ENCODE measurements around the gene REEP2. TPM values are rescaled to one million over a fixed set of nuclear protein-coding genes. Genes with fewer than 3 reads are reported as not detected.

Gene REEP2
- total and polyA plus RNA-seq, 2 donors = 1.6 to 4.8 TPM

DNA sequence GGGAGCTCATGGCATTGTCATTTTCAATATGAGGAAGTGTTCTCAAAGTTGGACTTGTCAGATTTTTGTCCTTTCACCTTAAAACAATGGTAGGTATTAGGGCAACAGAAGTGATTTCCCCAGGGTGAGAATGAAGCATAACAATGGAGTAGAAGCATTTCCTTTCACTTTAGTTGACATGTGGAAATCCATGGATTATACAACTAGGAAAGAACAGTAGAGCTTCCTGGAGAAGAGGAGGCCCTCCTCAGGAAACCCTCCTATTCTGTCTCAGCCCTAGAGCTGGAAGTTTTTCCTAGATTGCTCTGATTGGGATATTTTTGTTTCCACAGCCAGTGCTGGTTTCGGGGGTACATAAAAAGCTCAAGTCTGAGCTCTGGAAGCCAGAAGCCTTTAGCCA is 13.8 kb upstream of the REEP2 start:
- 97% methylated on average over 1 of the region's 1 CpG for whole genome bisulfite sequencing
- no peak overlapping the region for H3K27ac ChIP-seq (ENCODE audit: low read depth in 1 of 2, low read length in 1 of 2)
- H3K36me3 ChIP-seq (ENCODE audit: control insufficient read depth in 2 of 2, insufficient read depth in 2 of 2, low read length in 1 of 2) = peaks cover 79 to 86% of the 10 kb centered on the region in 2 donors
- H3K4me1 ChIP-seq (ENCODE audit: control insufficient read depth in 2 of 2, insufficient read depth in 2 of 2, low read length in 2 of 2) = no peaks in the 10 kb centered on the region
- no peaks in the 10 kb centered on the region for H3K27me3 ChIP-seq (ENCODE audit: control insufficient read depth in 2 of 2, insufficient read depth in 1 of 2, low read length in 1 of 2)
- no peaks in the 10 kb centered on the region for H3K9me3 ChIP-seq (ENCODE audit: control insufficient read depth in 2 of 2, insufficient read depth in 1 of 2, low read length in 1 of 2)
- H3K4me3 ChIP-seq (ENCODE audit: low read length in 2 of 2) = no peak overlapping the region
- DNase-seq (ENCODE audit: low read depth in 6 of 9, low spot score in 9 of 9) = no peak

GRCh38 chr5:138435943-138436342 is 2.9 kb upstream of the REEP2 start:
- Histone ChIP-seq H3K27me3 (ENCODE audit: control insufficient read depth in 2 of 2, insufficient read depth in 1 of 2, low read length in 1 of 2) (peaks cover 0 to 16% of the 10 kb centered on the region in 2 donors), H3K36me3 (ENCODE audit: control insufficient read depth in 2 of 2, insufficient read depth in 2 of 2, low read length in 1 of 2) (peaks cover 50 to 51% of the 10 kb centered on the region in 2 donors), H3K4me1 (ENCODE audit: control insufficient read depth in 2 of 2, insufficient read depth in 2 of 2, low read length in 2 of 2) (peaks cover 0 to 17% of the 10 kb centered on the region in 2 donors), H3K27ac (ENCODE audit: low read depth in 1 of 2, low read length in 1 of 2) (no peak overlapping the region), H3K4me3 (ENCODE audit: low read length in 2 of 2) (no peak overlapping the region), H3K9me3 (ENCODE audit: control insufficient read depth in 2 of 2, insufficient read depth in 1 of 2, low read length in 1 of 2) (no peaks in the 10 kb centered on the region)
- 98% methylated on average over 5 of the region's 5 CpGs for WGBS
- no peak for DNase-seq (ENCODE audit: low read depth in 6 of 9, low spot score in 9 of 9)

DNA sequence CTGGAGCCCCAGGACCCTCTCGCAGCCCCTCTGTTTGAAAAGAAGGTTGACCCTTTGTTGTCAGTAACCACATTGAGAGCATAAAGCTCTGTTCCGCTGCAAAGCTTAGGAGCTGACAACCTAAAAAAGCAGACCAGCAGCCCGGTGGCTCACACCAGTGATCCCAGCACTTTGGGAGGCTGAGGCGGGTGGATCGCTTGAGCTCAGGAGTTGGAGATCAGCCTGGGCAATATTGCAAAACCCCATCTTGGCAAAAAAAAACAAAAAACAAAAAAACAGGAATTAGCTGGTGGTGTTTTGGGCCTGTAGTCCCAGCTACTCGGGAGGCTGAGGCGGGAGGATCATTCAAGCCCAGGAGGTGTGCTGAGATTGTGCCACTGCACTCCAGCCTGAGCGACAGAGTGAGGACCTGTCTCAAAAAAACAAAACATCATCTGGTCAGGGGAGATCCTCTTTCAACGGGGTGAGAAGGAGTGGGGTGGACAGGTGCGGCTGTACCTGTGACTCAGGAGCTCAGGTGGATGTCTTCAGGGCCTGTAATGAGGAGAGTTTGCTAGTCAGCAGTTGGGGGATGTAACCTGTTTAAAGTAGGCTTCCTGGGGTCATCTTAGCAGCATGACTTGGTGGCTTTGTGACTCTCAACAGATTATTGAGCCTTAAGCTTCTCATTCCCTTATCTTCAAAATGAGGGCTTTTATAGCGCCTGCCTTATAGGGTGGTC is 694 bp upstream of the REEP2 start:
- Histone ChIP-seq H3K4me3 (ENCODE audit: low read length in 2 of 2) (peak overlapping the region; percentile 13 to 56), H3K36me3 (ENCODE audit: control insufficient read depth in 2 of 2, insufficient read depth in 2 of 2, low read length in 1 of 2) (peaks cover 31 to 32% of the 10 kb centered on the region in 2 donors), H3K9me3 (ENCODE audit: control insufficient read depth in 2 of 2, insufficient read depth in 1 of 2, low read length in 1 of 2) (no peaks in the 10 kb centered on the region), H3K27me3 (ENCODE audit: control insufficient read depth in 2 of 2, insufficient read depth in 1 of 2, low read length in 1 of 2) (peaks cover 0 to 16% of the 10 kb centered on the region in 2 donors), H3K4me1 (ENCODE audit: control insufficient read depth in 2 of 2, insufficient read depth in 2 of 2, low read length in 2 of 2) (peaks cover 0 to 17% of the 10 kb centered on the region in 2 donors), H3K27ac (ENCODE audit: low read depth in 1 of 2, low read length in 1 of 2) (no peak overlapping the region)
- no peak for DNase-seq (ENCODE audit: low read depth in 6 of 9, low spot score in 9 of 9)
- 89% methylated on average over 11 of the region's 11 CpGs for WGBS

DNA sequence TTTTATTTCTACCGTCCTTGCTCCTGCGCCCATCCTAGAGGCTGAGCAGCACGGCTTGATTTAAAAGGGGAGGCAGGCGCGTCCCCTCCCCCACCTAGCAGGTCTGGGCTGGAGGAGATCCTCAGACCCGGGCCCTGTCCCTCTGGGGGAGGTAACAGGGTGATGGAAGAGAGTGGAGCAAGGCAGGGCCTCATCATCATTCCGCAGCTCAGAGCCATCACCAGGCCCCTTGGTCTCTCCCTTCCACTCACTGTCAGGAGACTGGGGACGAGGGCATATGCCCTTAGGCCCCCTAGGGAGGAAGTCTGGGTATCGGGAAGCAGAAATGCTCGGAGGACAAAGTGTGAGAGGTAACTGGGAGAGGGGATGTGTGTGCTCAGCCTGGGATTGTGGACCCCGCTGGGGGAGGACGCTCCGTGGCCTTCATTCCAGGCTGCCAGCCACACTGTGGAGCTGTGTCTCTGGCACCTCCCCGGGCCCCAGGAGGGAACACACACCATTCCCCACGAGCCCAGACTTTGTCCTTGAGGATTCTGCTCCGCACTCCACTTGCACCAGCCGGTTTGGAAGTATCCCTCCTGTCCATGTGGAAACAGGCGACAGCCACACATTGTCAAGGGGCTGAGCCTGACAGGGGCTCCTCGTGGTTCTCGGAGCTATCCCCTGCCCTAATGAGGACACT is 761 bp downstream of the REEP2 start:
- H3K36me3 ChIP-seq (ENCODE audit: control insufficient read depth in 2 of 2, insufficient read depth in 2 of 2, low read length in 1 of 2) = peaks cover 19 to 21% of the 10 kb centered on the region in 2 donors
- no peaks in the 10 kb centered on the region for H3K9me3 ChIP-seq (ENCODE audit: control insufficient read depth in 2 of 2, insufficient read depth in 1 of 2, low read length in 1 of 2)
- H3K27me3 ChIP-seq (ENCODE audit: control insufficient read depth in 2 of 2, insufficient read depth in 1 of 2, low read length in 1 of 2) = peaks cover 0 to 16% of the 10 kb centered on the region in 2 donors
- WGBS = 75% methylated on average over 20 of the region's 20 CpGs
- DNase-seq (ENCODE audit: low read depth in 6 of 9, low spot score in 9 of 9) = no peak
- no peak overlapping the region for H3K27ac ChIP-seq (ENCODE audit: low read depth in 1 of 2, low read length in 1 of 2)
- peaks cover 0 to 17% of the 10 kb centered on the region in 2 donors for H3K4me1 ChIP-seq (ENCODE audit: control insufficient read depth in 2 of 2, insufficient read depth in 2 of 2, low read length in 2 of 2)
- H3K4me3 ChIP-seq (ENCODE audit: low read length in 2 of 2) = peak overlapping the region in 1 of 2 donors; percentile 56

DNA sequence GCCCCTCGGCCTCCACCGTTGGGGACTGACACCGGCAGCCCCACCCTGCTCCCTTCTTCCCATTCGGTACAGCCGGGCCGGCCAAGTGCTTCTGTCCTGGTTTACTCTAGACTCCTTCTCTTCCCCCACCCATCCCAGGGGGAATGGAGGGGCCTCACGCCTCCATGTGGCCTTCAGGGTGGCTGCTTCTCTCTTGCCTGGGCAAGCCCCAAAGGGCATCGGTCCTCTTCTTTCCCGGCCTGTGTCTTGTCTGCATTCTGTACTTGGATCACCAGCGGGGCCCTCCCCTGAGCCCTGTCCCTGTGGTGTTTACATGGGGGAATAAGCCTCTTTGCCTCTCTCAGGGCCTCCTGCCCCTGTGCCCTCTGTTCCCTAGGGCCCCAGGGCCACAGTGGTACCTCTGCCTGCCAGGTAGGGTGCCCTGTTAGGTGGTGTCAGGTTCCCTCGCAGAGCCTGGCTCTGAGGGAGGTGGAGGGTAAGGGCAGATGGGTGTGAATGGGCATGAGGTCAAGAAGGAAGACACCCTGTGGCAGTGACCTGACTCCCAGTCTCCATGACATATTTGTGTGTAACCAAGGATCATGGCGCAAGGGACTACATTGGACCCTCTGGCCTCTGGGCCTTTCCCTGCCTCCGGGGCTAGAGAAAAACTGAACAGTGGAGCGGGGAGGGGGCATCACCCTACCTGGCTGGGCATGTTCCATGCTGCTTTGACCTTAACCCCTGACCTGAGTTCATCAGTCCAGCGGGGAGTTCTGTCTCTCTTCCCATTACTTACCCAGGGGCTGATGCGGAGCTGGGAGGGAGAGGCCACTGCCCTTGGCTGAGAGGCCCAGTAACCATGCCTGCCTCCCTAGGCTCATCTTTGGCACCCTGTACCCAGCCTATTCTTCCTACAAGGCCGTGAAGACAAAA is 1.6 kb downstream of the REEP2 start:
- Histone ChIP-seq H3K27ac (ENCODE audit: low read depth in 1 of 2, low read length in 1 of 2) (no peak overlapping the region), H3K4me1 (ENCODE audit: control insufficient read depth in 2 of 2, insufficient read depth in 2 of 2, low read length in 2 of 2) (peaks cover 0 to 17% of the 10 kb centered on the region in 2 donors), H3K4me3 (ENCODE audit: low read length in 2 of 2) (no peak overlapping the region), H3K36me3 (ENCODE audit: control insufficient read depth in 2 of 2, insufficient read depth in 2 of 2, low read length in 1 of 2) (peaks cover 11 to 13% of the 10 kb centered on the region in 2 donors), H3K9me3 (ENCODE audit: control insufficient read depth in 2 of 2, insufficient read depth in 1 of 2, low read length in 1 of 2) (no peaks in the 10 kb centered on the region), H3K27me3 (ENCODE audit: control insufficient read depth in 2 of 2, insufficient read depth in 1 of 2, low read length in 1 of 2) (peaks cover 0 to 16% of the 10 kb centered on the region in 2 donors)
- no peak for DNase-seq (ENCODE audit: low read depth in 6 of 9, low spot score in 9 of 9)
- WGBS = 95% methylated on average over 17 of the region's 17 CpGs

DNA sequence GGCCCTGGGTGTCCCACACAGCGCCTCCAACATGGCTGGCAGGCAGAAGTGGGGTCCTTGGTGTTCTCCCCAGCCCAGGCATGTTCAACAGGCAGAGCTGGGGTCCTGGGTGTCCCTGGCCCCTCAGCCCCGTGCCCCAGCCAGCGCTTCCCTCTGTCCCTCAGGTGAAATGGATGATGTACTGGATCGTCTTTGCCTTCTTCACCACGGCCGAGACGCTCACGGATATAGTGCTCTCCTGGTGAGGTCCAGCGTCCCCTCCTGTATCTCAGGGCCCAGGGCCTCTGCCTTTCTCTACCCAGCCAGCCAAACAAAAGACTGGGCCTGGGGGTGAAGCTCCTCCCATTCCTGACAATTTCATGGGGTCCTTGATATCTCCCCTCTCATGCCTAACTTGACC is 2.4 kb downstream of the REEP2 start:
- Histone ChIP-seq H3K4me1 (ENCODE audit: control insufficient read depth in 2 of 2, insufficient read depth in 2 of 2, low read length in 2 of 2) (peaks cover 0 to 17% of the 10 kb centered on the region in 2 donors), H3K27me3 (ENCODE audit: control insufficient read depth in 2 of 2, insufficient read depth in 1 of 2, low read length in 1 of 2) (peaks cover 0 to 16% of the 10 kb centered on the region in 2 donors), H3K27ac (ENCODE audit: low read depth in 1 of 2, low read length in 1 of 2) (no peak overlapping the region), H3K9me3 (ENCODE audit: control insufficient read depth in 2 of 2, insufficient read depth in 1 of 2, low read length in 1 of 2) (no peaks in the 10 kb centered on the region), H3K4me3 (ENCODE audit: low read length in 2 of 2) (no peak overlapping the region), H3K36me3 (ENCODE audit: control insufficient read depth in 2 of 2, insufficient read depth in 2 of 2, low read length in 1 of 2) (peaks cover 4 to 6% of the 10 kb centered on the region in 2 donors)
- WGBS = 98% methylated on average over 9 of the region's 9 CpGs
- no peak for DNase-seq (ENCODE audit: low read depth in 6 of 9, low spot score in 9 of 9)

DNA sequence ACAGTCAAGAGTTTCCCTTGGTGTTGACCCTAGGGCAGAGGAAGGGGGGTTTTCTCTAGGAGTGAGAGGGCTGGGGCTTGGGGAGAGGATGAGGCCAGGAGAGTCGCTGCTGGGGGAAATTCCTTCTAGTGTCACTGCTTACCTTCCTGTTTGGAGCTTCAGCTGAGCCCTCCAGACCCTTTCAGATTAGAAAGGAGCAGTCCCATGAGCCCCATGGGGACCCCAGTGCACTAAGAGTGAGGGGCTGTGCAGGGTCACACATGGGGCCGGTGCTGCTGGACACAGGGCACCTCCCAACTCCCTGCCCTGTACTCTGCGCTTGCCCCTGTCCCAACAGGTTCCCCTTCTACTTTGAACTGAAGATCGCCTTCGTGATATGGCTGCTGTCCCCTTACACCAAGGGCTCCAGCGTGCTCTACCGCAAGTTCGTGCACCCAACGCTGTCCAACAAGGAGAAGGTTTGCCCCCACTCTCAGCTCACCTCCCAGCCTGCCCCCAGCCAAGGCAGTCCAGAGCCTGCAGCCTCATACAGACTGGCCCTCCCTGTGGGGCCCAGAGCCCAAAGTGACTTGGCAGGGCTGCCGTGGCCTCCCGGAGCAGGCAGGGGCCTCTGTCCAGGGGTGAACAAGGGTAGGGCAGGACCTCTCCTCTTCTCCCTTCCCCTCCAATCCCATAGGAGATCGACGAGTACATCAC is 5.4 kb downstream of the REEP2 start:
- Histone ChIP-seq H3K4me3 (ENCODE audit: low read length in 2 of 2) (no peak overlapping the region), H3K9me3 (ENCODE audit: control insufficient read depth in 2 of 2, insufficient read depth in 1 of 2, low read length in 1 of 2) (no peaks in the 10 kb centered on the region), H3K4me1 (ENCODE audit: control insufficient read depth in 2 of 2, insufficient read depth in 2 of 2, low read length in 2 of 2) (peaks cover 0 to 8% of the 10 kb centered on the region in 2 donors), H3K27me3 (ENCODE audit: control insufficient read depth in 2 of 2, insufficient read depth in 1 of 2, low read length in 1 of 2) (peaks cover 0 to 13% of the 10 kb centered on the region in 2 donors), H3K36me3 (ENCODE audit: control insufficient read depth in 2 of 2, insufficient read depth in 2 of 2, low read length in 1 of 2) (no peaks in the 10 kb centered on the region), H3K27ac (ENCODE audit: low read depth in 1 of 2, low read length in 1 of 2) (no peak overlapping the region)
- no peak for DNase-seq (ENCODE audit: low read depth in 6 of 9, low spot score in 9 of 9)
- WGBS = 96% methylated on average over 13 of the region's 13 CpGs

GRCh38 chr5:138444774-138445546 is 6.1 kb downstream of the REEP2 start:
- Histone ChIP-seq H3K4me1 (ENCODE audit: control insufficient read depth in 2 of 2, insufficient read depth in 2 of 2, low read length in 2 of 2) (peaks cover 0 to 9% of the 10 kb centered on the region in 2 donors), H3K9me3 (ENCODE audit: control insufficient read depth in 2 of 2, insufficient read depth in 1 of 2, low read length in 1 of 2) (no peaks in the 10 kb centered on the region)
- WGBS = 96% methylated on average over 22 of the region's 22 CpGs

More at GRCh38 chr5:138444774-138445546, 6.1 kb downstream of the REEP2 start:
- Histone ChIP-seq H3K36me3 (ENCODE audit: control insufficient read depth in 2 of 2, insufficient read depth in 2 of 2, low read length in 1 of 2) (no peaks in the 10 kb centered on the region), H3K27ac (ENCODE audit: low read depth in 1 of 2, low read length in 1 of 2) (no peak overlapping the region), H3K27me3 (ENCODE audit: control insufficient read depth in 2 of 2, insufficient read depth in 1 of 2, low read length in 1 of 2) (peaks cover 0 to 6% of the 10 kb centered on the region in 2 donors), H3K4me3 (ENCODE audit: low read length in 2 of 2) (no peak overlapping the region)
- DNase-seq (ENCODE audit: low read depth in 6 of 9, low spot score in 9 of 9) = no peak
